OCI-LY3 (cell line): ENCODE data around the gene RBM23.
"Not testable (repeated sequence)": the region's sequence is repeated elsewhere in the genome, so short reads cannot be mapped to it uniquely, and the experiment has no call there.

Source experiments
- CTCF ChIP-seq: fragments of 200-600, 300-600 bp; sonication (generic); IDR thresholded peaks from 2 replicates; pipeline ENCODE4 v1.5.1; 2014; ENCODE audit warnings: antibody characterized with exemption, low read length, low read depth
- EZH2phosphoT487 ChIP-seq: fragments of 200-600 bp; shearing (Covaris generic); IDR thresholded peaks from 2 replicates; pipeline ENCODE4 v1.6.1; 2018; ENCODE audit warnings: antibody characterized with exemption, mixed run types, low read depth

GRCh38 chr14:22852178-22852577, 66.8 kb downstream of the RBM23 start:
- not testable (repeated sequence) for TF ChIP-seq CTCF, EZH2phosphoT487
